ENCODE data around the gene CPEB3. TPM values are rescaled to one million over a fixed set of nuclear protein-coding genes. Genes with fewer than 3 reads are reported as not detected.
A peak's percentile ranks its signal among the peaks of the same experiment; 100 is the strongest.

Gene CPEB3
- total and polyA plus RNA-seq, 9 of the 15 experiments (the other 6 are each of a cell fraction or from before 2014, with no cell fraction given) = 0.15 to 1.2 (median 0.51) TPM

DNA sequence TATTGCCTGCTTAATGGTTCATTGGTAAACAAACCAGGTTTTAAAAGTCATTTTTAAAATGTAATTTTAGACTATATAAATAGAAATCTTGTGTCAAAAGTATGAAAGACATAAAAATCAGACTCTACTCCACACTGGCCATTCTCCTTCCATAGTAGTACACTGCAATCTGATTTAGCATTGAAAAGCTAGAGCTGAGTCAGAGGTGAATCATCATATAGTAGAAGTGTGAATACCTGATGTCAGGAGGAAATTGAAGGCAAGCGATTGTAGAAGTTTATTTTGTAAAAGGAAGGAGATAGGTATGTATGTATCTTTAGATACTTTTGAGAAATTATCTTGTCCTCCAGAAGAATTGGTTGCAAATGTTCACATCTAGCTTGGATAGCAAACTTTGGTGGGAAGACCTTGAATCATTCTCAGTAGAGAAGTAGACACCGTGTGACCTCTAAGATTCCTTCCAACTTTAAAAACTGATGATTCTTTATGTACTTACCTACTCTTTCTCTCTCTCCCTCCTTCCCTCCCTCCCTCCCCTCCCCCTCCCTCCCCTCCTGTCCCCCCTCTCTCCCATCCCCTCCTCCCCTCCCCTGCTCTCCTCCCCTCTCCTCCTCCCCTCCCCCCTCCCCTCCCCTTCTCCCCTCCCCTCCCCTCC, 279.2 kb downstream of the CPEB3 start (continued):
- no peak for TF ChIP-seq NEUROD1 (IDR thresholded peaks at IDR 0.05; ENCODE audit: borderline replicate concordance, low read depth, low read length, partially characterized antibody)
- TF ChIP-seq DPF2 (IDR thresholded peaks at IDR 0.05) = peak; percentile 72
- peak; percentile 65 for TF ChIP-seq C11orf30 (IDR thresholded peaks at IDR 0.05; ENCODE audit: low read depth)
- TF ChIP-seq MCM3 (IDR thresholded peaks at IDR 0.05) = no peak
- no peak for TF ChIP-seq BDP1 (IDR thresholded peaks at IDR 0.05; ENCODE audit: insufficient read depth, insufficient read length)
- peak; percentile 33; the same call in 1 of the 2 replicates for TF ChIP-seq SMARCE1 (IDR thresholded peaks at IDR 0.05)
- no peak for TF ChIP-seq NRF1 (conservative IDR thresholded peaks at IDR 0.05 in 1 of 2, IDR thresholded peaks at IDR 0.05 in 1 of 2)
- no peak for TF ChIP-seq MYBL2 (IDR thresholded peaks at IDR 0.05; ENCODE audit: low read depth)
- TF ChIP-seq MYBL2 (CRISPR knock-in tag; IDR thresholded peaks at IDR 0.05; ENCODE audit: borderline replicate concordance) = no peak
- peak; percentile 70; the same call in 1 of the 2 replicates for TF ChIP-seq JUN (IDR thresholded peaks at IDR 0.05; ENCODE audit: borderline replicate concordance, low read depth, low read length)
- no peak for TF ChIP-seq JUN (CRISPR knock-in tag; IDR thresholded peaks at IDR 0.05; ENCODE audit: borderline replicate concordance)
- TF ChIP-seq PCBP2 (IDR thresholded peaks at IDR 0.05; ENCODE audit: low read depth, low read length, poor library complexity, severe bottlenecking) = peak; percentile 87
- 0 out of 2 replicates have a peak, but pooled peaks have one; percentile 27 for TF ChIP-seq ARID3A (IDR thresholded peaks at IDR 0.05; ENCODE audit: borderline replicate concordance, low read depth, low read length)
- TF ChIP-seq, protein P1, sequence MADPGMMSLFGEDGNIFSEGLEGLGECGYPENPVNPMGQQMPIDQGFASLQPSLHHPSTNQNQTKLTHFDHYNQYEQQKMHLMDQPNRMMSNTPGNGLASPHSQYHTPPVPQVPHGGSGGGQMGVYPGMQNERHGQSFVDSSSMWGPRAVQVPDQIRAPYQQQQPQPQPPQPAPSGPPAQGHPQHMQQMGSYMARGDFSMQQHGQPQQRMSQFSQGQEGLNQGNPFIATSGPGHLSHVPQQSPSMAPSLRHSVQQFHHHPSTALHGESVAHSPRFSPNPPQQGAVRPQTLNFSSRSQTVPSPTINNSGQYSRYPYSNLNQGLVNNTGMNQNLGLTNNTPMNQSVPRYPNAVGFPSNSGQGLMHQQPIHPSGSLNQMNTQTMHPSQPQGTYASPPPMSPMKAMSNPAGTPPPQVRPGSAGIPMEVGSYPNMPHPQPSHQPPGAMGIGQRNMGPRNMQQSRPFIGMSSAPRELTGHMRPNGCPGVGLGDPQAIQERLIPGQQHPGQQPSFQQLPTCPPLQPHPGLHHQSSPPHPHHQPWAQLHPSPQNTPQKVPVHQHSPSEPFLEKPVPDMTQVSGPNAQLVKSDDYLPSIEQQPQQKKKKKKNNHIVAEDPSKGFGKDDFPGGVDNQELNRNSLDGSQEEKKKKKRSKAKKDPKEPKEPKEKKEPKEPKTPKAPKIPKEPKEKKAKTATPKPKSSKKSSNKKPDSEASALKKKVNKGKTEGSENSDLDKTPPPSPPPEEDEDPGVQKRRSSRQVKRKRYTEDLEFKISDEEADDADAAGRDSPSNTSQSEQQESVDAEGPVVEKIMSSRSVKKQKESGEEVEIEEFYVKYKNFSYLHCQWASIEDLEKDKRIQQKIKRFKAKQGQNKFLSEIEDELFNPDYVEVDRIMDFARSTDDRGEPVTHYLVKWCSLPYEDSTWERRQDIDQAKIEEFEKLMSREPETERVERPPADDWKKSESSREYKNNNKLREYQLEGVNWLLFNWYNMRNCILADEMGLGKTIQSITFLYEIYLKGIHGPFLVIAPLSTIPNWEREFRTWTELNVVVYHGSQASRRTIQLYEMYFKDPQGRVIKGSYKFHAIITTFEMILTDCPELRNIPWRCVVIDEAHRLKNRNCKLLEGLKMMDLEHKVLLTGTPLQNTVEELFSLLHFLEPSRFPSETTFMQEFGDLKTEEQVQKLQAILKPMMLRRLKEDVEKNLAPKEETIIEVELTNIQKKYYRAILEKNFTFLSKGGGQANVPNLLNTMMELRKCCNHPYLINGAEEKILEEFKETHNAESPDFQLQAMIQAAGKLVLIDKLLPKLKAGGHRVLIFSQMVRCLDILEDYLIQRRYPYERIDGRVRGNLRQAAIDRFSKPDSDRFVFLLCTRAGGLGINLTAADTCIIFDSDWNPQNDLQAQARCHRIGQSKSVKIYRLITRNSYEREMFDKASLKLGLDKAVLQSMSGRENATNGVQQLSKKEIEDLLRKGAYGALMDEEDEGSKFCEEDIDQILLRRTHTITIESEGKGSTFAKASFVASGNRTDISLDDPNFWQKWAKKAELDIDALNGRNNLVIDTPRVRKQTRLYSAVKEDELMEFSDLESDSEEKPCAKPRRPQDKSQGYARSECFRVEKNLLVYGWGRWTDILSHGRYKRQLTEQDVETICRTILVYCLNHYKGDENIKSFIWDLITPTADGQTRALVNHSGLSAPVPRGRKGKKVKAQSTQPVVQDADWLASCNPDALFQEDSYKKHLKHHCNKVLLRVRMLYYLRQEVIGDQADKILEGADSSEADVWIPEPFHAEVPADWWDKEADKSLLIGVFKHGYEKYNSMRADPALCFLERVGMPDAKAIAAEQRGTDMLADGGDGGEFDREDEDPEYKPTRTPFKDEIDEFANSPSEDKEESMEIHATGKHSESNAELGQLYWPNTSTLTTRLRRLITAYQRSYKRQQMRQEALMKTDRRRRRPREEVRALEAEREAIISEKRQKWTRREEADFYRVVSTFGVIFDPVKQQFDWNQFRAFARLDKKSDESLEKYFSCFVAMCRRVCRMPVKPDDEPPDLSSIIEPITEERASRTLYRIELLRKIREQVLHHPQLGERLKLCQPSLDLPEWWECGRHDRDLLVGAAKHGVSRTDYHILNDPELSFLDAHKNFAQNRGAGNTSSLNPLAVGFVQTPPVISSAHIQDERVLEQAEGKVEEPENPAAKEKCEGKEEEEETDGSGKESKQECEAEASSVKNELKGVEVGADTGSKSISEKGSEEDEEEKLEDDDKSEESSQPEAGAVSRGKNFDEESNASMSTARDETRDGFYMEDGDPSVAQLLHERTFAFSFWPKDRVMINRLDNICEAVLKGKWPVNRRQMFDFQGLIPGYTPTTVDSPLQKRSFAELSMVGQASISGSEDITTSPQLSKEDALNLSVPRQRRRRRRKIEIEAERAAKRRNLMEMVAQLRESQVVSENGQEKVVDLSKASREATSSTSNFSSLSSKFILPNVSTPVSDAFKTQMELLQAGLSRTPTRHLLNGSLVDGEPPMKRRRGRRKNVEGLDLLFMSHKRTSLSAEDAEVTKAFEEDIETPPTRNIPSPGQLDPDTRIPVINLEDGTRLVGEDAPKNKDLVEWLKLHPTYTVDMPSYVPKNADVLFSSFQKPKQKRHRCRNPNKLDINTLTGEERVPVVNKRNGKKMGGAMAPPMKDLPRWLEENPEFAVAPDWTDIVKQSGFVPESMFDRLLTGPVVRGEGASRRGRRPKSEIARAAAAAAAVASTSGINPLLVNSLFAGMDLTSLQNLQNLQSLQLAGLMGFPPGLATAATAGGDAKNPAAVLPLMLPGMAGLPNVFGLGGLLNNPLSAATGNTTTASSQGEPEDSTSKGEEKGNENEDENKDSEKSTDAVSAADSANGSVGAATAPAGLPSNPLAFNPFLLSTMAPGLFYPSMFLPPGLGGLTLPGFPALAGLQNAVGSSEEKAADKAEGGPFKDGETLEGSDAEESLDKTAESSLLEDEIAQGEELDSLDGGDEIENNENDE (IDR thresholded peaks at IDR 0.05; ENCODE audit: low read depth, low read length) = no peak

Measured in K562 (cell line).